SK-N-MC (cell line): Measurements from ENCODE around the gene CTCF.

ENCODE experiments used
- EZH2 ChIP-seq: fragments of 200-600 bp; sonication (generic); IDR thresholded peaks from one replicate; pipeline ENCODE4 v1.6.1; 2017; ENCODE audit warnings: antibody characterized with exemption
- FOXP2 ChIP-seq: optimal IDR thresholded peaks from 2 replicates; pipeline ENCODE3; 2011; ENCODE audit warnings: mild to moderate bottlenecking, moderate library complexity; ENCODE audit not compliant: insufficient read depth; ENCODE audit errors: extremely low read length, control extremely low read depth
- POLR2AphosphoS5 ChIP-seq: IDR thresholded peaks from 2 replicates; pipeline ENCODE4 v1.6.1; 2012; ENCODE audit warnings: mild to moderate bottlenecking, low read depth, low read length, borderline replicate concordance

- TF ChIP-seq EZH2 (no peak), POLR2AphosphoS5 (no peak), FOXP2 (no peak)
Observed at GRCh38 chr16:67648088-67648763, 85.9 kb downstream of the CTCF start.
